ENCODE measurements around the gene PARD3B.

PARD3B gene

GRCh38 chr2:205494537-205495235 lies 949.4 kb downstream of the PARD3B start:
- DNase-seq, result no peak

GRCh38 chr2:205495819-205496218 lies 950.5 kb downstream of the PARD3B start:
- DNase-seq, result no peak

GRCh38 chr2:205496370-205496769 lies 951.1 kb downstream of the PARD3B start:
- DNase-seq, result no peak

- no peak for DNase-seq
Measured at GRCh38 chr2:205496772-205497171, 951.5 kb downstream of the PARD3B start.

GRCh38 chr2:205499006-205499405 lies 953.7 kb downstream of the PARD3B start:
- no peak for DNase-seq

GRCh38 chr2:205500065-205500464 lies 954.8 kb downstream of the PARD3B start:
- DNase-seq, result no peak

- DNase-seq, result no peak
Measured at GRCh38 chr2:205500951-205501350, 955.7 kb downstream of the PARD3B start.

- DNase-seq, result no peak
Measured at GRCh38 chr2:205501826-205502225, 956.6 kb downstream of the PARD3B start.

- no peak for DNase-seq
Measured at GRCh38 chr2:205505371-205505770, 960.1 kb downstream of the PARD3B start.

GRCh38 chr2:205509655-205510054 lies 964.4 kb downstream of the PARD3B start:
- no peak for DNase-seq

GRCh38 chr2:205510345-205510744 lies 965.1 kb downstream of the PARD3B start:
- DNase-seq, result no peak

GRCh38 chr2:205511221-205511620 lies 965.9 kb downstream of the PARD3B start:
- DNase-seq, result no peak

GRCh38 chr2:205511641-205512040 lies 966.4 kb downstream of the PARD3B start:
- DNase-seq, result no peak

GRCh38 chr2:205520311-205520710 lies 975.0 kb downstream of the PARD3B start:
- no peak for DNase-seq

GRCh38 chr2:205524656-205525055 lies 979.4 kb downstream of the PARD3B start:
- no peak for DNase-seq

GRCh38 chr2:205527801-205528200 lies 982.5 kb downstream of the PARD3B start:
- DNase-seq, result no peak

GRCh38 chr2:205531072-205531471 lies 985.8 kb downstream of the PARD3B start:
- DNase-seq, result no peak

GRCh38 chr2:205531489-205532148 lies 986.3 kb downstream of the PARD3B start:
- no peak for DNase-seq

GRCh38 chr2:205535001-205535400 lies 989.7 kb downstream of the PARD3B start:
- DNase-seq, result no peak

GRCh38 chr2:205539603-205540002 lies 994.3 kb downstream of the PARD3B start:
- DNase-seq, result no peak

- no peak for DNase-seq
Measured at GRCh38 chr2:205540036-205540435, 994.8 kb downstream of the PARD3B start.

- DNase-seq, result no peak
Measured at GRCh38 chr2:205543262-205543843, 998.1 kb downstream of the PARD3B start.

GRCh38 chr2:205543937-205544702 lies 998.8 kb downstream of the PARD3B start:
- DNase-seq, result no peak

Data from activated effector memory CD4-positive, alpha-beta T cell treated with anti-CD3 and anti-CD28 coated beads, Interleukin-2, amount 50 U/mL, for 16 hours (primary cell).